ENCODE data around the gene SAMD5. TPM values are rescaled to one million over a fixed set of nuclear protein-coding genes. Genes with fewer than 3 reads are reported as not detected.
A peak's percentile ranks its signal among the peaks of the same experiment; 100 is the strongest.

SAMD5 gene
- total RNA-seq, 1 experiment from 2014 or later, result 0.04 TPM

GRCh38 chr6:147503587-147503986 is 4.9 kb upstream of the SAMD5 start:
- peaks cover 3% of the 10 kb centered on the region in 2 experiments; a peak in 3 of 5 replicates for H3K9me3 Mint-ChIP-seq
- H4K20me1 ChIP-seq (ENCODE audit: control insufficient read depth, insufficient read depth, insufficient read length), result no peaks in the 10 kb centered on the region
- H2BK12ac ChIP-seq (ENCODE audit: insufficient read length, low read depth, low read length), result no peak overlapping the region
- no peak overlapping the region for H3K18ac ChIP-seq (ENCODE audit: insufficient read length, low read depth, low read length)
- H4K5ac ChIP-seq (ENCODE audit: insufficient read length, low read depth, low read length), result no peak overlapping the region
- H2BK5ac ChIP-seq (ENCODE audit: insufficient read length, low read length), result no peak overlapping the region
- peaks cover 98% of the 10 kb centered on the region for H3K27me3 Mint-ChIP-seq (ENCODE audit: low read depth)
- H3K79me1 ChIP-seq (ENCODE audit: insufficient read depth, low read depth, low read length, poor library complexity, severe bottlenecking), result no peaks in the 10 kb centered on the region
- H2BK120ac ChIP-seq (ENCODE audit: low read depth, low read length, poor library complexity, severe bottlenecking), result no peak overlapping the region
- no peak overlapping the region for H4K8ac ChIP-seq (replicated peaks; ENCODE audit: insufficient read length, low read depth, low read length)
- no peak overlapping the region for H3K4ac ChIP-seq (ENCODE audit: low read depth, low read length)
- no peak overlapping the region for H3K23ac ChIP-seq (ENCODE audit: insufficient read length, low read depth, low read length)
- H2BK15ac ChIP-seq (ENCODE audit: low read depth, low read length), result no peak overlapping the region
- no peaks in the 10 kb centered on the region for H3K9me3 ChIP-seq (ENCODE audit: control insufficient read depth, low read depth, low read length)
- no peak overlapping the region; a peak in 1 of 7 replicates for H3K27ac Mint-ChIP-seq
- no peak overlapping the region for H2BK20ac ChIP-seq (ENCODE audit: low read depth, low read length, poor library complexity, severe bottlenecking)
- no peaks in the 10 kb centered on the region for H3K36me3 Mint-ChIP-seq (ENCODE audit: insufficient read depth in 1 of 3, low read depth in 3 of 3)
- H4K91ac ChIP-seq (ENCODE audit: insufficient read length, low read depth, low read length), result no peak overlapping the region
- H3K4me2 ChIP-seq (ENCODE audit: insufficient read depth, insufficient read length, low read length), result no peak overlapping the region
- H3K23me2 ChIP-seq (ENCODE audit: insufficient read length, low read depth, low read length, poor library complexity, severe bottlenecking), result peaks cover 13% of the 10 kb centered on the region
- no peak overlapping the region for H3K27ac ChIP-seq (ENCODE audit: insufficient read length, low read depth, low read length)
- H3K4me1 Mint-ChIP-seq, result peaks cover 16 to 18% of the 10 kb centered on the region in 2 experiments
- no peak overlapping the region for H3K56ac ChIP-seq (ENCODE audit: insufficient read length, low read depth, low read length)
- H3K14ac ChIP-seq (ENCODE audit: insufficient read depth, low read length), result no peak overlapping the region
- TF ChIP-seq CTCF (conservative IDR thresholded peaks at IDR 0.05), result no peak
- H3K9ac ChIP-seq (ENCODE audit: extremely low read depth, insufficient read length, low read length), result no peak overlapping the region
- no CpG with 5 or more reads among the region's 3 CpGs for WGBS (ENCODE audit: extremely low coverage, insufficient read length, low lambda C conversion rate)
- peak; percentile 46 for DNase-seq
- H2AFZ ChIP-seq (ENCODE audit: low read length), result no peak overlapping the region
- H2AK5ac ChIP-seq (ENCODE audit: insufficient read length, low read length), result no peak overlapping the region
- no peak overlapping the region for H3T11ph ChIP-seq (ENCODE audit: low read length)
- H3K27me3 ChIP-seq (ENCODE audit: insufficient read depth, low read length), result peaks cover 68% of the 10 kb centered on the region
- H3K4me3 Mint-ChIP-seq, result peak overlapping the region in 1 of 2 experiments; percentile 15; a peak in 1 of 5 replicates
- no peaks in the 10 kb centered on the region for H3K79me2 ChIP-seq (ENCODE audit: insufficient read depth, low read length)
- no peaks in the 10 kb centered on the region for H3K4me1 ChIP-seq (ENCODE audit: insufficient read depth, low read length)
